Chondrocyte (in vitro differentiated cells): ENCODE data around the gene NSD1. TPM values are rescaled to one million over a fixed set of nuclear protein-coding genes. Genes with fewer than 3 reads are reported as not detected.

ENCODE experiments used
- DNase-seq: peaks from one replicate; pipeline ENCODE4 v3.0.0; 2021; ENCODE audit warnings: mixed read lengths, low spot score
- H3K27ac Mint-ChIP-seq: one replicate; pipeline ENCODE4 v1.8.0; 2021; ENCODE audit warnings: mild to moderate bottlenecking, moderate library complexity, mixed read lengths; ENCODE audit not compliant: unreplicated experiment
- H3K27me3 Mint-ChIP-seq: 2 replicates; pipeline ENCODE4 v1.8.0; 2021; ENCODE audit warnings: low read depth, mixed read lengths
- H3K36me3 Mint-ChIP-seq: 2 replicates; pipeline ENCODE4 v1.8.0; 2021; ENCODE audit warnings: low read depth, mixed read lengths
- H3K4me1 Mint-ChIP-seq: 2 replicates; pipeline ENCODE4 v1.8.0; 2021; ENCODE audit warnings: low read depth, mild to moderate bottlenecking, mixed read lengths
- H3K4me3 Mint-ChIP-seq: one replicate; pipeline ENCODE4 v1.8.0; 2021; ENCODE audit warnings: mild to moderate bottlenecking, moderate library complexity, mixed read lengths; ENCODE audit not compliant: unreplicated experiment
- H3K9me3 Mint-ChIP-seq: 2 replicates; pipeline ENCODE4 v1.8.0; 2021; ENCODE audit warnings: low read depth, mixed read lengths
- total RNA-seq: library from RNA; stranded (reverse); gene quantifications from 3 replicates; pipeline ENCODE4 v1.2.1, GENCODE V29; 2021
- TF ChIP-seq, protein P1 (sequence below): fragments of 200-600 bp; sonication (generic); IDR thresholded peaks from 2 replicates; pipeline ENCODE4 v1.5.0; 2021; ENCODE audit warnings: antibody characterized with exemption, mild to moderate bottlenecking, moderate library complexity

Gene NSD1
- total RNA-seq, 1 donor from 2014 or later, result 67.3 TPM

DNA sequence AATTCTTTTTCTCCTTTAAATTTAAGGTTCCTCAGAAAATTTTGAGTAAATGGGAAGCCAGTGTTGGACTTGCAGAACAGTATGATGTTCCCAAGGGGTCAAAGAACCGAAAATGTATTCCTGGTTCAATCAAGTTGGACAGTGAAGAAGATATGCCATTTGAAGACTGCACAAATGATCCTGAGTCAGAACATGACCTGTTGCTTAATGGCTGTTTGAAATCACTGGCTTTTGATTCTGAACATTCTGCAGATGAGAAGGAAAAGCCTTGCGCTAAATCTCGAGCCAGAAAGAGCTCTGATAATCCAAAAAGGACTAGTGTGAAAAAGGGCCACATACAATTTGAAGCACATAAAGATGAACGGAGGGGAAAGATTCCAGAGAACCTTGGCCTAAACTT lies 76.0 kb downstream of the NSD1 start:
- Mint-ChIP-seq H3K4me1 (no peaks in the 10 kb centered on the region), H3K27ac (no peak overlapping the region), H3K9me3 (no peaks in the 10 kb centered on the region), H3K27me3 (no peaks in the 10 kb centered on the region), H3K36me3 (peaks cover 28% of the 10 kb centered on the region), H3K4me3 (no peak overlapping the region)
- no peak for DNase-seq
- TF ChIP-seq, protein P1, sequence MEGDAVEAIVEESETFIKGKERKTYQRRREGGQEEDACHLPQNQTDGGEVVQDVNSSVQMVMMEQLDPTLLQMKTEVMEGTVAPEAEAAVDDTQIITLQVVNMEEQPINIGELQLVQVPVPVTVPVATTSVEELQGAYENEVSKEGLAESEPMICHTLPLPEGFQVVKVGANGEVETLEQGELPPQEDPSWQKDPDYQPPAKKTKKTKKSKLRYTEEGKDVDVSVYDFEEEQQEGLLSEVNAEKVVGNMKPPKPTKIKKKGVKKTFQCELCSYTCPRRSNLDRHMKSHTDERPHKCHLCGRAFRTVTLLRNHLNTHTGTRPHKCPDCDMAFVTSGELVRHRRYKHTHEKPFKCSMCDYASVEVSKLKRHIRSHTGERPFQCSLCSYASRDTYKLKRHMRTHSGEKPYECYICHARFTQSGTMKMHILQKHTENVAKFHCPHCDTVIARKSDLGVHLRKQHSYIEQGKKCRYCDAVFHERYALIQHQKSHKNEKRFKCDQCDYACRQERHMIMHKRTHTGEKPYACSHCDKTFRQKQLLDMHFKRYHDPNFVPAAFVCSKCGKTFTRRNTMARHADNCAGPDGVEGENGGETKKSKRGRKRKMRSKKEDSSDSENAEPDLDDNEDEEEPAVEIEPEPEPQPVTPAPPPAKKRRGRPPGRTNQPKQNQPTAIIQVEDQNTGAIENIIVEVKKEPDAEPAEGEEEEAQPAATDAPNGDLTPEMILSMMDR, result no peak

DNA sequence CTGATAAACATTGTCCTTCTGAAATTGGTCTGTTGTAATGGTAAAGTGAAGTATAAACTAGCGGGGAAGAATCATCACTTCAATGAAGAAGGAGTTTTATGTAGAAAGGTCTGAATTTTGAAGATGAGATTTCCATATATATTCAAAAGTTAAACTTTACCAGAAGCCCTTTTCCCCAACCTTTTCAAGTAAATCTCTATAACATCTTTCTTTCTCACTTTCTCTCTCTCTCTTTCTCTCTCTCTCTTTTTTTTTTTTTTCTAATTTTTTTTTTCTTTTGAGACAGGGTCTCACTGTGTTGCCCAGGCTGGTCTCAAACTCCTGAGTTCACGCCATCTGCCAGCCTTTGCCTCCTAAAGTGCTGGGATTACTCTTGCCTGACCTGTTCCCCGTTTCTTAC lies 78.7 kb downstream of the NSD1 start:
- Mint-ChIP-seq H3K36me3 (peaks cover 29% of the 10 kb centered on the region), H3K27me3 (no peaks in the 10 kb centered on the region), H3K9me3 (no peaks in the 10 kb centered on the region), H3K4me1 (no peaks in the 10 kb centered on the region), H3K4me3 (no peak overlapping the region), H3K27ac (no peak overlapping the region)
- no peak for DNase-seq
- TF ChIP-seq, protein P1, result no peak

GRCh38 chr5:177220576-177220975 lies 87.0 kb downstream of the NSD1 start:
- no peak for DNase-seq
- Mint-ChIP-seq H3K9me3 (no peaks in the 10 kb centered on the region), H3K4me3 (no peak overlapping the region), H3K27ac (no peak overlapping the region), H3K4me1 (no peaks in the 10 kb centered on the region), H3K27me3 (no peaks in the 10 kb centered on the region), H3K36me3 (peaks cover 8% of the 10 kb centered on the region)
- TF ChIP-seq, protein P1, result no peak

- Mint-ChIP-seq H3K4me3 (no peak overlapping the region), H3K9me3 (no peaks in the 10 kb centered on the region), H3K36me3 (peaks cover 8% of the 10 kb centered on the region), H3K4me1 (peaks cover 9% of the 10 kb centered on the region), H3K27ac (no peak overlapping the region), H3K27me3 (no peaks in the 10 kb centered on the region)
- TF ChIP-seq, protein P1, result no peak
- DNase-seq, result no peak
Observed at GRCh38 chr5:177222269-177222668, 88.7 kb downstream of the NSD1 start.

- no peak overlapping the region for H3K4me3 Mint-ChIP-seq
- H3K4me1 Mint-ChIP-seq, result peaks cover 12% of the 10 kb centered on the region
- no peak for DNase-seq
- TF ChIP-seq, protein P1, result no peak
- H3K9me3 Mint-ChIP-seq, result no peaks in the 10 kb centered on the region
- no peak overlapping the region for H3K27ac Mint-ChIP-seq
- H3K27me3 Mint-ChIP-seq, result no peaks in the 10 kb centered on the region
- peaks cover 4% of the 10 kb centered on the region for H3K36me3 Mint-ChIP-seq
Observed at GRCh38 chr5:177225798-177226197, 92.2 kb downstream of the NSD1 start.
